Stomach (tissue), 9 donors: ENCODE results near the gene CEP78. TPM values are rescaled to one million over a fixed set of nuclear protein-coding genes. Genes with fewer than 3 reads are reported as not detected.

Experiments
- DNase-seq, 2 donors: peaks; one replicate each; pipeline versions ENCODE4 v3.0.0 to v3.0.0-alpha.2; 2013 to 2019
- H3K27ac ChIP-seq, 5 donors: fragments of 200-600 bp in 4 of 5; sonication (generic) in 4 of 5; one replicate each; pipeline ENCODE4 v1.5.1; 2013 to 2019; ENCODE audit warnings: mild to moderate bottlenecking in 1 of 5, moderate library complexity in 1 of 5
- H3K27me3 ChIP-seq, 3 donors: fragments of 200-600 bp; sonication (generic); one replicate each; pipeline ENCODE4 v1.5.1; 2017 to 2019; ENCODE audit warnings: mixed run types in 1 of 3
- H3K36me3 ChIP-seq, 4 donors: fragments of 200-600 bp; sonication (generic); 1 replicate in 3 of 4; 2 replicates in 1 of 4; pipeline ENCODE4 v1.5.1; 2016 to 2019
- H3K4me1 ChIP-seq, 4 donors: fragments of 200-600 bp; sonication (generic); one replicate each; pipeline ENCODE4 v1.5.1; 2016 to 2019
- H3K4me3 ChIP-seq, 4 donors: fragments of 200-600 bp; sonication (generic) in 3 of 4; one replicate each; pipeline ENCODE4 v1.5.1; 2016 to 2019; ENCODE audit warnings: mild to moderate bottlenecking in 1 of 4
- H3K9me3 ChIP-seq, 4 donors: fragments of 200-600 bp; sonication (generic); one replicate each; pipeline ENCODE4 v1.5.1; 2016 to 2019
- CTCF ChIP-seq, 7 experiments: fragments of 450-650 bp in 4 of 7; fragments of 200-600 bp in 3 of 7; sonication (generic) in 3 of 7; IDR thresholded peaks; one replicate each; pipeline ENCODE4 v1.5.1; 2016 to 2019; ENCODE audit warnings: antibody characterized with exemption in 7 of 7, control low read depth in 2 of 7, mild to moderate bottlenecking in 1 of 7
- EP300 ChIP-seq: sonication (generic); formaldehyde crosslinking; IDR thresholded peaks from one replicate; pipeline ENCODE4 v1.6.1; 2017; ENCODE audit warnings: antibody characterized with exemption
- POLR2A ChIP-seq, 4 donors: fragments of 450-650 bp; IDR thresholded peaks; one replicate each; pipeline ENCODE4 v1.6.1; 2016; ENCODE audit warnings: antibody characterized with exemption in 4 of 4, control low read depth in 2 of 4, mild to moderate bottlenecking in 1 of 4, moderate library complexity in 1 of 4
- POLR2AphosphoS5 ChIP-seq, 3 donors: sonication (generic); formaldehyde crosslinking; IDR thresholded peaks; one replicate each; pipeline ENCODE4 v1.6.1; 2016; ENCODE audit warnings: antibody characterized with exemption in 3 of 3
- WGBS, 5 donors: extraction: QIAGEN DNeasy Blood & Tissue Kit in 3 of 5; methylation state at CpG; one replicate each; pipeline versions ENCODE4 v1.1.5 to v1.1.7; 2013 to 2018; 5-methylcytosine and 5-hydroxymethylcytosine counted together
- intact Hi-C: fragments of 100-400 bp; cut with DNase I; formaldehyde crosslinking; loops from one replicate; pipeline ENCODE4 v1.15.1; 2023; ENCODE audit warnings: low total_unique reads
- polyA plus RNA-seq, 3 donors: library from polyadenylated mRNA; stranded (reverse); fragments of 200-250 nt; gene quantifications; one replicate each; pipeline ENCODE4 v1.2.3, GENCODE V29; 2013
- small RNA-seq, 4 donors: library from RNA; depleted of rRNA; stranded (forward); fragments of <200 nt; gene quantifications; one replicate each; pipeline ENCODE3, GENCODE V24; 2016
- total RNA-seq, 5 donors: library from RNA; depleted of rRNA; stranded (reverse); fragments of >200 nt; gene quantifications; one replicate each; pipeline versions ENCODE4 v1.1.0 to v1.2.3, GENCODE V29; 2014 to 2016
- donor health status: healthy with polysubstance abuse.
- donor health status: Bipolar disorder and iron deficiency.
- donor health status: healthy.

CEP78 gene
- total and polyA plus RNA-seq, 8 donors: 3.5 to 34.1 (median 5.3) TPM

GRCh38 chr9:78324682-78325081 lies 88.8 kb downstream of the CEP78 start:
- Histone ChIP-seq H3K36me3 (peaks cover 0 to 33% (median 20%) of the 10 kb centered on the region in 4 donors), H3K27me3 (no peaks in the 10 kb centered on the region), H3K4me3 (no peak overlapping the region), H3K4me1 (no peaks in the 10 kb centered on the region), H3K9me3 (no peaks in the 10 kb centered on the region), H3K27ac (no peak overlapping the region)
- intact Hi-C loops: no loop called here
- 92 to 95% (median 93%) methylated on average over 8 of the region's 8 CpGs for WGBS, 5 donors
- no peak for TF ChIP-seq POLR2A (IDR thresholded peaks at IDR 0.05)
- no peak for DNase-seq

- DNase-seq: peak in 1 of 2 donors; percentile 59
- Histone ChIP-seq H3K9me3 (no peaks in the 10 kb centered on the region), H3K27me3 (no peaks in the 10 kb centered on the region), H3K27ac (no peak overlapping the region), H3K36me3 (peaks cover 0 to 27% (median 16%) of the 10 kb centered on the region in 4 donors), H3K4me1 (no peaks in the 10 kb centered on the region), H3K4me3 (no peak overlapping the region)
- intact Hi-C loops: no loop called here
- 48 to 64% (median 57%) methylated on average over 6 of the region's 6 CpGs for WGBS, 5 donors
- TF ChIP-seq CTCF (IDR thresholded peaks at IDR 0.05) (no peak), EP300 (no peak), POLR2A (IDR thresholded peaks at IDR 0.05) (no peak), POLR2AphosphoS5 (IDR thresholded peaks at IDR 0.05) (no peak)
Observed at GRCh38 chr9:78325343-78325742, 89.5 kb downstream of the CEP78 start.

- no peak overlapping the region for H3K27ac ChIP-seq
- H3K36me3 ChIP-seq: peaks cover 0 to 24% (median 14%) of the 10 kb centered on the region in 4 donors
- DNase-seq: no peak
- intact Hi-C loops: no loop called here
- no peaks in the 10 kb centered on the region for H3K9me3 ChIP-seq
- TF ChIP-seq EP300 (no peak), CTCF (IDR thresholded peaks at IDR 0.05) (no peak), POLR2AphosphoS5 (IDR thresholded peaks at IDR 0.05) (no peak)
- no peaks in the 10 kb centered on the region for H3K27me3 ChIP-seq
- H3K4me1 ChIP-seq: no peaks in the 10 kb centered on the region
- 76 to 88% (median 84%) methylated on average over 5 of the region's 5 CpGs for WGBS, 5 donors
- H3K4me3 ChIP-seq: no peak overlapping the region
Observed at GRCh38 chr9:78325846-78326360, 90.0 kb downstream of the CEP78 start.

GRCh38 chr9:78326564-78326963 lies 90.7 kb downstream of the CEP78 start:
- Histone ChIP-seq H3K36me3 (peaks cover 0 to 24% (median 14%) of the 10 kb centered on the region in 4 donors), H3K9me3 (no peaks in the 10 kb centered on the region), H3K27me3 (no peaks in the 10 kb centered on the region), H3K4me1 (no peaks in the 10 kb centered on the region), H3K4me3 (no peak overlapping the region), H3K27ac (no peak overlapping the region)
- 88 to 100% (median 96%) methylated on average over 2 of the region's 2 CpGs for WGBS, 5 donors
- DNase-seq: no peak
- TF ChIP-seq CTCF (IDR thresholded peaks at IDR 0.05): no peak
- TF ChIP-seq EP300: no peak
- TF ChIP-seq POLR2A (IDR thresholded peaks at IDR 0.05): no peak
- no peak for TF ChIP-seq POLR2AphosphoS5 (IDR thresholded peaks at IDR 0.05)
- intact Hi-C loops: no loop called here

Small RNAs within 50 kb of the gene (small RNA-seq; reads per million reads assigned to genes)
- gene AL353705.4: 0 reads per million in 4 donors

Other genes starting within 250 kb of the CEP78 start
- 10 to 100 TPM; 38.2 to 75.3 (median 52.2) TPM for gene GNAQ, start 204.3 kb upstream of the CEP78 start, total RNA-seq
- 10 to 100 TPM; 13.1 to 26.0 (median 15.5) TPM for gene GNAQ, start 204.3 kb upstream of the CEP78 start, polyA plus RNA-seq
- gene PSAT1, start 61.0 kb downstream of the CEP78 start, total RNA-seq: 10 to 100 TPM in 1 of 5 donors, 1 to 10 TPM in 3, under 1 TPM in 1; 0.45 to 12.0 (median 5.8) TPM
- 10 to 100 TPM; 13.4 to 21.8 (median 18.9) TPM for gene PSAT1, start 61.0 kb downstream of the CEP78 start, polyA plus RNA-seq